ENCODE results near the gene DAAM1. TPM values are rescaled to one million over a fixed set of nuclear protein-coding genes. Genes with fewer than 3 reads are reported as not detected.
A peak's percentile ranks its signal among the peaks of the same experiment; 100 is the strongest.

DAAM1 gene
- polyA plus RNA-seq, 2 donors, result 21.7 to 32.7 TPM

- Histone ChIP-seq H3K9me3 (ENCODE audit: control insufficient read depth in 2 of 2, insufficient read depth in 1 of 2, low read depth in 1 of 2, low read length in 1 of 2) (no peaks in the 10 kb centered on the region), H3K27ac (ENCODE audit: low read depth in 2 of 2, low read length in 1 of 2) (no peak overlapping the region), H3K36me3 (ENCODE audit: control insufficient read depth in 2 of 2, insufficient read depth in 2 of 2, low read length in 1 of 2) (no peaks in the 10 kb centered on the region), H3K4me3 (ENCODE audit: low read depth in 1 of 2, low read length in 2 of 2) (no peak overlapping the region), H3K4me1 (ENCODE audit: control insufficient read depth in 2 of 2, insufficient read depth in 2 of 2, low read length in 1 of 2) (peaks cover under 1 to 3% of the 10 kb centered on the region in 2 donors), H3K27me3 (ENCODE audit: control insufficient read depth in 1 of 2, insufficient read depth in 2 of 2, low read length in 2 of 2) (no peaks in the 10 kb centered on the region)
- WGBS, 2 donors, result 58 to 72% methylated on average over 3 of the region's 3 CpGs
Measured at GRCh38 chr14:59228421-59228820, 40.0 kb downstream of the DAAM1 start.

GRCh38 chr14:59229653-59230406 lies 41.4 kb downstream of the DAAM1 start:
- Histone ChIP-seq H3K36me3 (ENCODE audit: control insufficient read depth in 2 of 2, insufficient read depth in 2 of 2, low read length in 1 of 2) (no peaks in the 10 kb centered on the region), H3K4me3 (ENCODE audit: low read depth in 1 of 2, low read length in 2 of 2) (no peak overlapping the region), H3K27me3 (ENCODE audit: control insufficient read depth in 1 of 2, insufficient read depth in 2 of 2, low read length in 2 of 2) (no peaks in the 10 kb centered on the region), H3K27ac (ENCODE audit: low read depth in 2 of 2, low read length in 1 of 2) (no peak overlapping the region), H3K9me3 (ENCODE audit: control insufficient read depth in 2 of 2, insufficient read depth in 1 of 2, low read depth in 1 of 2, low read length in 1 of 2) (no peaks in the 10 kb centered on the region), H3K4me1 (ENCODE audit: control insufficient read depth in 2 of 2, insufficient read depth in 2 of 2, low read length in 1 of 2) (peaks cover 0 to 3% of the 10 kb centered on the region in 2 donors)
- WGBS, 2 donors, result 86 to 87% methylated on average over 3 of the region's 3 CpGs

- Histone ChIP-seq H3K27me3 (ENCODE audit: control insufficient read depth in 1 of 2, insufficient read depth in 2 of 2, low read length in 2 of 2) (no peaks in the 10 kb centered on the region), H3K27ac (ENCODE audit: low read depth in 2 of 2, low read length in 1 of 2) (no peak overlapping the region), H3K4me3 (ENCODE audit: low read depth in 1 of 2, low read length in 2 of 2) (no peak overlapping the region), H3K4me1 (ENCODE audit: control insufficient read depth in 2 of 2, insufficient read depth in 2 of 2, low read length in 1 of 2) (peaks cover 0 to 2% of the 10 kb centered on the region in 2 donors), H3K9me3 (ENCODE audit: control insufficient read depth in 2 of 2, insufficient read depth in 1 of 2, low read depth in 1 of 2, low read length in 1 of 2) (no peaks in the 10 kb centered on the region), H3K36me3 (ENCODE audit: control insufficient read depth in 2 of 2, insufficient read depth in 2 of 2, low read length in 1 of 2) (no peaks in the 10 kb centered on the region)
- WGBS, 2 donors, result 83% methylated on average over 4 of the region's 4 CpGs
Measured at GRCh38 chr14:59236195-59236594, 47.7 kb downstream of the DAAM1 start.

- Histone ChIP-seq H3K36me3 (ENCODE audit: control insufficient read depth in 2 of 2, insufficient read depth in 2 of 2, low read length in 1 of 2) (no peaks in the 10 kb centered on the region), H3K27ac (ENCODE audit: low read depth in 2 of 2, low read length in 1 of 2) (no peak overlapping the region), H3K4me1 (ENCODE audit: control insufficient read depth in 2 of 2, insufficient read depth in 2 of 2, low read length in 1 of 2) (peaks cover 0 to 2% of the 10 kb centered on the region in 2 donors), H3K9me3 (ENCODE audit: control insufficient read depth in 2 of 2, insufficient read depth in 1 of 2, low read depth in 1 of 2, low read length in 1 of 2) (no peaks in the 10 kb centered on the region), H3K4me3 (ENCODE audit: low read depth in 1 of 2, low read length in 2 of 2) (no peak overlapping the region), H3K27me3 (ENCODE audit: control insufficient read depth in 1 of 2, insufficient read depth in 2 of 2, low read length in 2 of 2) (no peaks in the 10 kb centered on the region)
- WGBS, 2 donors, result 75 to 76% methylated on average over 5 of the region's 5 CpGs
Measured at GRCh38 chr14:59238216-59238615, 49.7 kb downstream of the DAAM1 start.

GRCh38 chr14:59239022-59239421 lies 50.6 kb downstream of the DAAM1 start:
- H3K9me3 ChIP-seq (ENCODE audit: control insufficient read depth in 2 of 2, insufficient read depth in 1 of 2, low read depth in 1 of 2, low read length in 1 of 2), result no peaks in the 10 kb centered on the region
- H3K27ac ChIP-seq (ENCODE audit: low read depth in 2 of 2, low read length in 1 of 2), result no peak overlapping the region
- no peaks in the 10 kb centered on the region for H3K27me3 ChIP-seq (ENCODE audit: control insufficient read depth in 1 of 2, insufficient read depth in 2 of 2, low read length in 2 of 2)
- no peak overlapping the region for H3K4me3 ChIP-seq (ENCODE audit: low read depth in 1 of 2, low read length in 2 of 2)
- H3K4me1 ChIP-seq (ENCODE audit: control insufficient read depth in 2 of 2, insufficient read depth in 2 of 2, low read length in 1 of 2), result peaks cover 0 to 2% of the 10 kb centered on the region in 2 donors
- no peaks in the 10 kb centered on the region for H3K36me3 ChIP-seq (ENCODE audit: control insufficient read depth in 2 of 2, insufficient read depth in 2 of 2, low read length in 1 of 2)

GRCh38 chr14:59240356-59240755 lies 51.9 kb downstream of the DAAM1 start:
- no peak overlapping the region for H3K27ac ChIP-seq (ENCODE audit: low read depth in 2 of 2, low read length in 1 of 2)
- H3K4me3 ChIP-seq (ENCODE audit: low read depth in 1 of 2, low read length in 2 of 2), result no peak overlapping the region
- peaks cover 0 to 2% of the 10 kb centered on the region in 2 donors for H3K4me1 ChIP-seq (ENCODE audit: control insufficient read depth in 2 of 2, insufficient read depth in 2 of 2, low read length in 1 of 2)
- 99 to 100% methylated on average over 2 of the region's 2 CpGs for WGBS, 2 donors
- no peaks in the 10 kb centered on the region for H3K9me3 ChIP-seq (ENCODE audit: control insufficient read depth in 2 of 2, insufficient read depth in 1 of 2, low read depth in 1 of 2, low read length in 1 of 2)
- H3K36me3 ChIP-seq (ENCODE audit: control insufficient read depth in 2 of 2, insufficient read depth in 2 of 2, low read length in 1 of 2), result no peaks in the 10 kb centered on the region
- no peaks in the 10 kb centered on the region for H3K27me3 ChIP-seq (ENCODE audit: control insufficient read depth in 1 of 2, insufficient read depth in 2 of 2, low read length in 2 of 2)

GRCh38 chr14:59241121-59241520 lies 52.7 kb downstream of the DAAM1 start:
- 64 to 71% methylated on average over 2 of the region's 2 CpGs for WGBS, 2 donors

GRCh38 chr14:59243174-59243573 lies 54.7 kb downstream of the DAAM1 start:
- Histone ChIP-seq H3K4me3 (ENCODE audit: low read depth in 1 of 2, low read length in 2 of 2) (no peak overlapping the region), H3K36me3 (ENCODE audit: control insufficient read depth in 2 of 2, insufficient read depth in 2 of 2, low read length in 1 of 2) (no peaks in the 10 kb centered on the region), H3K27me3 (ENCODE audit: control insufficient read depth in 1 of 2, insufficient read depth in 2 of 2, low read length in 2 of 2) (no peaks in the 10 kb centered on the region), H3K9me3 (ENCODE audit: control insufficient read depth in 2 of 2, insufficient read depth in 1 of 2, low read depth in 1 of 2, low read length in 1 of 2) (no peaks in the 10 kb centered on the region), H3K4me1 (ENCODE audit: control insufficient read depth in 2 of 2, insufficient read depth in 2 of 2, low read length in 1 of 2) (peaks cover 0 to 2% of the 10 kb centered on the region in 2 donors), H3K27ac (ENCODE audit: low read depth in 2 of 2, low read length in 1 of 2) (no peak overlapping the region)
- WGBS, 2 donors, result 95 to 99% methylated on average over 1 of the region's 1 CpG

More at GRCh38 chr14:59241121-59241520, 52.7 kb downstream of the DAAM1 start:
- Histone ChIP-seq H3K36me3 (ENCODE audit: control insufficient read depth in 2 of 2, insufficient read depth in 2 of 2, low read length in 1 of 2) (no peaks in the 10 kb centered on the region), H3K27ac (ENCODE audit: low read depth in 2 of 2, low read length in 1 of 2) (no peak overlapping the region), H3K27me3 (ENCODE audit: control insufficient read depth in 1 of 2, insufficient read depth in 2 of 2, low read length in 2 of 2) (no peaks in the 10 kb centered on the region), H3K4me3 (ENCODE audit: low read depth in 1 of 2, low read length in 2 of 2) (no peak overlapping the region), H3K9me3 (ENCODE audit: control insufficient read depth in 2 of 2, insufficient read depth in 1 of 2, low read depth in 1 of 2, low read length in 1 of 2) (no peaks in the 10 kb centered on the region), H3K4me1 (ENCODE audit: control insufficient read depth in 2 of 2, insufficient read depth in 2 of 2, low read length in 1 of 2) (peaks cover 0 to 2% of the 10 kb centered on the region in 2 donors)

GRCh38 chr14:59244581-59244980 lies 56.1 kb downstream of the DAAM1 start:
- Histone ChIP-seq H3K27me3 (ENCODE audit: control insufficient read depth in 1 of 2, insufficient read depth in 2 of 2, low read length in 2 of 2) (no peaks in the 10 kb centered on the region), H3K4me1 (ENCODE audit: control insufficient read depth in 2 of 2, insufficient read depth in 2 of 2, low read length in 1 of 2) (no peaks in the 10 kb centered on the region), H3K9me3 (ENCODE audit: control insufficient read depth in 2 of 2, insufficient read depth in 1 of 2, low read depth in 1 of 2, low read length in 1 of 2) (no peaks in the 10 kb centered on the region), H3K27ac (ENCODE audit: low read depth in 2 of 2, low read length in 1 of 2) (peak overlapping the region; percentile 61 to 85), H3K4me3 (ENCODE audit: low read depth in 1 of 2, low read length in 2 of 2) (no peak overlapping the region), H3K36me3 (ENCODE audit: control insufficient read depth in 2 of 2, insufficient read depth in 2 of 2, low read length in 1 of 2) (no peaks in the 10 kb centered on the region)
- 55 to 56% methylated on average over 2 of the region's 2 CpGs for WGBS, 2 donors

- no peaks in the 10 kb centered on the region for H3K4me1 ChIP-seq (ENCODE audit: control insufficient read depth in 2 of 2, insufficient read depth in 2 of 2, low read length in 1 of 2)
Measured at GRCh38 chr14:59245809-59246295, 57.4 kb downstream of the DAAM1 start.

More at GRCh38 chr14:59245809-59246295, 57.4 kb downstream of the DAAM1 start:
- Histone ChIP-seq H3K27ac (ENCODE audit: low read depth in 2 of 2, low read length in 1 of 2) (no peak overlapping the region), H3K4me3 (ENCODE audit: low read depth in 1 of 2, low read length in 2 of 2) (no peak overlapping the region), H3K36me3 (ENCODE audit: control insufficient read depth in 2 of 2, insufficient read depth in 2 of 2, low read length in 1 of 2) (no peaks in the 10 kb centered on the region), H3K27me3 (ENCODE audit: control insufficient read depth in 1 of 2, insufficient read depth in 2 of 2, low read length in 2 of 2) (no peaks in the 10 kb centered on the region), H3K9me3 (ENCODE audit: control insufficient read depth in 2 of 2, insufficient read depth in 1 of 2, low read depth in 1 of 2, low read length in 1 of 2) (no peaks in the 10 kb centered on the region)
- WGBS, 2 donors, result 78 to 84% methylated on average over 1 of the region's 1 CpG
